DMS53 treated with DMSO at 0.1 percent for 48 hours (cell line): Measurements from ENCODE around the gene PIGC.

Experiments
- DNase-seq: peaks from one replicate; lab custom pipeline; 2025; ENCODE audit not compliant: unreplicated experiment; lab: John Stamatoyannopoulos, UW

The PIGC gene

GRCh38 chr1:172400722-172401105 lies 43.2 kb downstream of the PIGC start:
- no peak for DNase-seq

GRCh38 chr1:172399756-172400721 lies 43.8 kb downstream of the PIGC start:
- no peak for DNase-seq

- DNase-seq, result peak; percentile 78
These were observed 44.7 kb downstream of the PIGC start for GRCh38 chr1:172398970-172399755.

GRCh38 chr1:172398193-172398592 lies 45.7 kb downstream of the PIGC start:
- DNase-seq, result no peak

- no peak for DNase-seq
These were observed 46.2 kb downstream of the PIGC start for GRCh38 chr1:172397633-172398032.

GRCh38 chr1:172397221-172397620 lies 46.6 kb downstream of the PIGC start:
- no peak for DNase-seq

- no peak for DNase-seq
These were observed 48.3 kb downstream of the PIGC start for GRCh38 chr1:172395576-172395975.

GRCh38 chr1:172394811-172395210 lies 49.1 kb downstream of the PIGC start:
- DNase-seq, result no peak

- DNase-seq, result no peak
These were observed 49.6 kb downstream of the PIGC start for GRCh38 chr1:172394141-172394751.

- DNase-seq, result no peak
These were observed 50.5 kb downstream of the PIGC start for GRCh38 chr1:172393354-172393753.

GRCh38 chr1:172391976-172392375 lies 51.9 kb downstream of the PIGC start:
- DNase-seq, result no peak
